Stimulated activated CD8-positive, alpha-beta memory T cell treated with anti-CD3 and anti-CD28 coated beads, Interleukin-12 subunit alpha, Interleukin-12 subunit beta, amount 100 ng/mL, for 24 hours (primary cell): ENCODE results near the gene UCN2.

Source experiments
- DNase-seq: peaks from one replicate; pipeline ENCODE4 v3.0.0-alpha.2; 2020; ENCODE audit errors: extremely low read depth

The UCN2 gene

DNA sequence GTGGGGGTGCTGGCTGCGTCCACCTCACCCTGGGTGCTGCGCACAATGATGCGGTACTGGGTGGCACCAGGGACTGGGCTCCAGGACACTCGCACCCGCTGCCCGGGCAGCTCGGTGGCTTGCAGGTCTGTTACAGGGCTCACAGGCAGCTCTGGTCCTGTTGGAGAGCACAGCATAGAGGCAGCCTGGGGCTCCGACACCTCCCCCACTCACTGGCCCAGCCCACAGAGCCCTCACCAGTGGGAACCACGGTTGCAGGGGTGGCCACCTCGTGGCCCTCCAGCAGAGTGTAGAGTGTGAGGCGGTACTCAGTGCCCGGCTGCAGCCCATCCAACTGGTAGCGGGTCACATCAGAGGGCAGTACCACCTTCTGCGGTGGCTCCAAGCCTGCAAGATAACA, 27.9 kb upstream of the UCN2 start:
- DNase-seq: no peak

DNA sequence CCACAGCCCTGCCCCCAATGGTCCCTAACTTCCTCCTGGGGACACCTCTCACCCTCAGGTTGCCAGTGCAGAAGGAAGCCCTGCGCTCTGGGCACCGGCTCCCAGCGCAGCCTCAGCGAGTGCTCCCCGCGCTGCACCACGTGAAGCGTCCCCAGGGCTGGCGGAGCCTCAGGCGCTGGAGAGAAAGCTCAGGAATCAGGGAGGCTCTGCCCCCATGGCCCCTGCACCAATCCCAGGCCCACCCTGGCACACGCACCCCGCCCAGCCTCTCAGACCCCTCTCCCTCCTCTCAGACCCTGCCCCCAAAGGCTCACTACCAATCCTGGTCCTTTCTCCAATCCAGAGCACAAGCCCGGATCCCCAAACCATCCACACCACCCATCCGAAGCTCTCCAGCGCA, 24.6 kb upstream of the UCN2 start:
- no peak for DNase-seq

DNA sequence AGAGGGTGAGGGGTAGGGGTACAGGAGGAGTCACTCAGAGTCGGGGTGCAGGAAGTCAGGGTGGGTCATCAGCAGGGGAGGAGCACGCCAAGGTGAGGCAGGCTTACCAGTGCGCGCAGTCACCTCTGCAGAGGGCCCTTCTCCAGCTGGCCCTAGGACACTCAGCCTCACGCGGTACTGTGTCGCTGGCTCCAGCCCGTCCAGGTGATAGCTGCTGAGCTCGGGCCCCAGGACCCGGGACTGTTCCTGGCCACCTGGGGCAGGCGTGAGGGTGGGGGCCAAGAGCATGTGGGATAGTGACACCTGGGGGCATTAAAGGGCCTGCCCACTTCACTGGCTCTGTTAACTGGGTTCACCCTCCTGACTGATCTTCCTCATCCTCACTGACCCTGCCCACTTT, 24.1 kb upstream of the UCN2 start:
- no peak for DNase-seq

DNA sequence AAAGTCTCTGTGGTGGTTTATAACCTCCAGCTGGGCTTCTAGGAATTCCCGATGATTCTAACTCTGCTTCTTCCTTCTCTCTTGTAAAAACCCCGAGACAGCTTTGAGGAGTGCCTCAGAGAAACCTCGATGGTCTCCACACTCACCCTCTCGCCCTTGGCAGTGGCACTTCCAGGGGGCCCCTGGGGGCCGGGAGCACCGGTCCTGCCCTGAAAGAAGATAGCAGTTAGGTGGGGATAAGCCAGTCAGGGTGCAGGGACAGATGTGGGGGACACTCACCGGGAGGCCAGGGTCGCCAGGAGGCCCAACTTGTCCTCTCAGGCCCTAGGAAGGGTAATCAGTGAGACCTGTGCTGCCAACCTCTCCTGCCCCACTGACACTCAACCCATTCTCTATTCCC, 21.8 kb upstream of the UCN2 start:
- DNase-seq: no peak

DNA sequence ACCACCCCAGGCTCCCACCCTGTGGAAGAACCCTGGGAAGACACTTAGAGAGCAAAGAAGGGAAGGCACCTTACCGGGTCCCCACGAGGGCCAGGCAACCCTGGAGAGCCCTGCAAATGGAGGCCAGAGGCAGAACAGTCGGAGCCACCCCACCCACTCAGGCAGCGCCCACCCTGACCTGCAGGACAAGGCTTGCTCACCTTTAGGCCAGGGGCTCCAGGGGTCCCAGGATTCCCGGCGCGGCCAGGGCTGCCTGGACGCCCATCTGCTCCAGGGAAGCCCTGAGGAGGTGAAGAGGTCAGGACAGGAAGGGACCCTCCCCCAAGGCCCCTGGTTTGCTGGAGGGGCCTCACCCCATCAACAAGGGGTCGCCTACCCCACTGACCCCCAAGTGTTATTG, 21.3 kb upstream of the UCN2 start:
- DNase-seq: no peak

DNA sequence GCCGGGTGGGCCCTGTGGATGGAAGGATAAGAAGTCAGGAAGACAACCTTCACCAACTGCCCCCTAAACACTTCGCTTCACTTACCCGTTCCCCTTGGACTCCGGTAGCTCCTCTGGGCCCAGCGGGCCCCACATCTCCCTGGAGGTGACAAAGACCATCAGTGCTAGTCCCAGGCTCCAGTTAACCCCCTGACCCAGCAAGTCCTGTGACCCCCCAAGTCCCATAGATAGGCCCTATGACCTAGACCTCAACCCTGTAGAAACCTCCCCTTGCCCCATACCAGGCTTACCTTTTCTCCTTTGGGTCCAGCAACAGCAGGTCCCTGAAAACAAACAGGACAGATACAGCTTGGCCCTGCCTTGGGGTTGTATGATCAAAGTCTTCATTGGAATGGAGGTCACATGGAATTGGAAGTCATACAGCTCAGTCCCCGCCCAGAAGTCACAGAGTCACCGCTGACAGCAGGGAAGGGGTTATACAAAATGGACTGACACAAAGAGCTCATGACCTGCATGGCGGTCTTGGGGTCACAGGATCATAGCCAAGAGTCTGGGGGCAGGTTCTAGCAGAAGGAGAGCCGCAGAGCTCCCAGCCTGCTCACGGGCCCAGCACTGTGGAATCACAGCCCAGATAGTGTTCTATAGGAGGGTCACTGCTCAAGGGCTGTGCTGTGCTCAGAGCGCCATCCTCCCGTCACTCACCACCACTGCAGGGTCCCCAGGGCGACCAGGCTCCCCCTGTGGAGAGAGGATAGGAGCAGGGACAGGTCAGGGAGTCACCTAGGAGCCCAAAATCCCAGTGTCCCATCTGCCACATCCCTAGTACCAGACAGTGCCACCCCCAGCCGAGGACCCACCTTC, 18.3 kb upstream of the UCN2 start:
- DNase-seq: no peak

DNA sequence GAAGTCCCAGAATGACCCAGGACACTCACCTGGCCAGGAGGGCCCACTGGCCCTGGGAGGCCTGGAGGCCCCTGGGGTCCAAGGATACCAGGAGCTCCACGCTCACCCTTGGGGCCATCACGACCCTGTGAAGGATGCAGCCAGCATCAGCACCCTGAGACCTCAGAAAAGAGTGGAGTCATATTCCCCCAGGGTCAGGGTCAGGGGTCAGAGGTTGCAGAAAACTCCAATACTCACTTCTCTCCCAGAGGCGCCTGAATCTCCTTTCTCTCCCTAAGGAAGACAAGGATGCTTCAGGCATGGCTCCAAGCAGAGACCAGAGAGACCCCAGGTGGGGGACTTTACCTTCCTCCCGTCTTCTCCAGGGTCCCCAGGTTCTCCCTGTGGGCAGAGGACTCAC, 13.1 kb upstream of the UCN2 start:
- DNase-seq: no peak

DNA sequence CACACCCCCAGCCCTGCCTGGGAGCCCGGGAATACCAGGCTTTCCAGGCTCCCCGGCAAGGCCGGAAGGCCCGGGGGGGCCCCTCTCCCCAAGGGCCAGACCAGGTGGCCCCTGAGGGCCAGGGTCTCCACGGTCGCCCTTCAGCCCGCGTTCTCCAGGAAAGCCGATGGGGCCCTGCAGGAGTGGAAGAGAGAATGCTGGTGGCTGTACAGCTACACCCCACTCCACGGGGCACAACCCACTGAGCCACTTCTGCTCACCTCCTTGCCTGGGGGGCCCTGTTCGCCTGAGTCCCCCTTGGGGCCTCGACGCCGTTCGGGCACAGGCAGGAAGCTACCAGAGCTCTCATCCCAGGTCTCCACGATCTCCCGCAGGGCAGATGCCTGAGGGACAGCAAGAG, 11.8 kb upstream of the UCN2 start:
- no peak for DNase-seq

DNA sequence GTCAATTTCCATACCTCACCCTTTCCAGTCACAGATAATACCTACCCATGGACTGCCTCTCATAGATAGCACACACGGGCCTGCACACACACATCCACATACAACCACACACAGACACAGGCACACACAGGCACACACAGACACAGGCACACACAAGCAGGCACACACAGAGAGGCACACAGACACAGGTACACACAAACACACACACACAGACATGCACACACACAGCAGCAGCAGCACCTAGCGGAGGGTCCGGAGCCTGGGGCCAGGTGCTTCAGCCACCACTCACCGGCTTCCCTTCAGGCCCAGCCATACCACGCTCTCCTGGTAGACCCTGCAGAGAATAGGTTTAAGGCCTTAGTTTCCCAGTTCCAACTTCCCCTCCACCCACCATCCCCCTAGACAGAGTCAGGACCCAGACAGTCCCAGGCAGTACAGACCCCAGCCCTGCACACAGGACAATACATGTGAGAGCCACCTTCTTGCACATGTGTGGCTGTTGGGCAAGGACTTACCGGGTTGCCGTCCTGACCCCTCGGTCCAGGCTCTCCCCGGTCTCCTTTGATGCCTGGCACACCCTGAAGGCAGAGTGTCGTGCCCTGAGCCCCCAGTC, 10.5 kb upstream of the UCN2 start:
- no peak for DNase-seq

DNA sequence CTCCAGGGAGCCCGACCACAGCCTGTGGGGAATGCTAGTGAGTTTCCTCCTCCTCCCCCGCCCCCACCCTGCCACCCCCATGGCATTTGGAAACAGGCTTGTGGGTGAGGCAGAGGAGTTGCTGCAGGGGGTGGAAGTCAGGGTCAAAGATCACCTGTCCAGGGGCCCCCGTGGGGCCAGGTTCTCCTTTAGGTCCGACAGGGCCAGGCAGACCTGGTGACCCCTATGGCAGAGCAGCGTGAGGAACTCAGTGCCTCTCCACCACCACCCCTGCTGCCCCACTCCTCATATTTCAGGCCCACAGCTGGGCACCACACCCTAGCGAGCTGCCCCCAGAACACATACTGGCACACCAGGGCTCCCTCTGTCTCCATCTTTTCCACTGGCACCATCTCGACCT, 8.9 kb upstream of the UCN2 start:
- no peak for DNase-seq

DNA sequence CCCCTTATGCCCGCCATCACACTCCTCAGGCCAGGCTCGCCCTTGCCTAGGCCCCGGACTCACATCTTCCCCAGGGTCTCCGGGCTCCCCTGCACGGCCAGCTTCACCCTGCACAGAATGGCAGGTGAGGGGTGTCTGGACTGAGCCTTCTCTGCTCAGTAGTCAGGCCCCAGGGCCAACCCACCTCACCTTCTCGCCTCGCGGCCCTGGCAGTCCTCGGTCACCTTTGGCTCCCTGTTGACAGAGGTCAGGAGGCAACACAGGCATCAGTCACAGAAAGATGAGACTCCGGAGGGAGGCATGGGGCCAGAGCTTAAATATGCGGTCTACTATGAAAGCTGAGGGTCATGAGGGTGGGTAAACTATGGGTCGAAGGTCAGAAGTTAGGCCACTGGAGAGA, 8.4 kb upstream of the UCN2 start:
- no peak for DNase-seq

DNA sequence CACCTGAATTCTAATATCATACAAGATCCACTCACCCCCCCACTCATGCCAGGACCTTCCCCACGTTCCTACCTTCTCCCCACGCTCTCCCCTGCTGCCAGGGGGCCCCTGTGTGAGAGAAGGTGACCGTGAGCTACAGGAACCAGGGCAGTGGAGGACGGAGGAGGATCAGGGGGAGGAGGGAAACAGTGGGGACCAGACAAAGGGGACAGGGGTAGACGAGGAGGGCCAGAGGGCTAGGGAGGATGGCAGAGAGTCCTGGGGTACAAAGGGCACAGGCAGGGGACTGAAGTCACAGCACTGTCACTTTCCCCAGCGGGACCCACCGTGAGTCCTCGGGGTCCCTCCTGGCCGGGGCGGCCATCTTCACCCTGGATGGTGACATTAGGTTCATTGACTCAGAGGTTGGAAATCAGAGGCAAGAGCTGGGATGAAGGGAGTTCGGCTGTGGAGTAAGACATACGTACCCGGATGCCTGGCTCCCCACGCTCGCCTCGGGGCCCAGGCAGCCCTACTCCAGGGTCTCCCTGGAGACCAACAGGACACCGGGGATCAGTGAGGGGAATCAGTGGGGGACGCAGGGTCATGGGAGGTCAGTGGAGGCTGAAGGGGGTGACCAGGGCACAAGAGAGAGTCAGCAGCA, 6.3 kb upstream of the UCN2 start:
- DNase-seq: no peak

DNA sequence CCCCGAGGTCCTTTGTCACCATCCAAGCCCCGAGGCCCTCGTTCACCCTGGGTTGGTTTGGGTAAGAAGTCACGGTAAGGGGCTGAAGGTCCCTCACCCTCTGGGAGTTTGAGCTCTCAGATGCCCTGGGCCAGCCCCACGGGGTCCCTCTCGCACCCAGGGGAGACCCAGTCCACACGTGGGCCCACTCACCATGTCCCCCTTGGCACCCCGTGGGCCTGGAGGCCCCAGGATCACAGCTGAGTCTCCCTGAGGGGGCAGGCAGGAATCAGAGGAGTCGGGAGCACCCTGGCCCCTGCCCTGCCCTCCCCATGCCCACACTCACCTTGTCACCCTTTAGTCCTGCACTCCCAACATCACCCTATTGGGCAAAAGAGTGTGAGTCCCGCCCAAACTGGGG, 5.8 kb upstream of the UCN2 start:
- no peak for DNase-seq

DNA sequence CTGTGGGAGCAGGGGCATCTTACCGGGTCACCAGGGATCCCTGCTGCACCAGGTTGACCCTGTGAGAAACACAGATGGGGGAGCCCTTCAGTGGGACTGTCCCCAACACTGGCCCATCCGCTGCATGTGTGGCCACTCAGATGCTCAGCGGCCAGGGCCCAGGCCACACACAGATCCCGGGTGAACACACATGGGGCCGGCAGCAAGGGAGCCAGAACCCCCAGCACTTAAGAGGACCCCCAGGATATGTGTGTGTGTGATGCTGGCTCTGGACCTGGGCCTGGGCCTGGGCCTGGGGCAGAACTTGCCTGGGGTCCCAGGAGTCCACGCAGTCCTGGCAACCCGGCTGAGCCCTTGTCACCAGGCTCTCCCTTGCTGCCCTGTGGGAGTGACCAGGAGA, 4.9 kb upstream of the UCN2 start:
- no peak for DNase-seq

DNA sequence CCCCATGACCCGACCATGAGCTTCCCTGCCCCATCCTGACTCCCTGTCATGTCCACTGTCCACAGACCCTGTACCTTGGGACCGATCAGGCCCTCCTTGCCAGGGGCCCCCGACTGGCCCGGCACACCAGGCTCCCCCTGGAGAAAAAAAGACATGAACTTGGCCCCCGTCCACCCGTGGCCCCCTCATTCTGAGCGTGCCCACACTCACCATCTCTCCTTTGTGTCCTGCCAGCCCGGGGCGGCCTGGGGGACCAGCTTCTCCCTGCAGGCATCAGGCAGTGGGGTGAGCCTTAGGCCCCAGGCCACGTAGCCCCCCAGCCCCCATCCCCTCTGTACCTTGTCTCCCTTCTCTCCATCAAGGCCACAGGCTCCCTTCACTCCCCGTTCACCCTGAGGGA, 3.9 kb upstream of the UCN2 start:
- no peak for DNase-seq

DNA sequence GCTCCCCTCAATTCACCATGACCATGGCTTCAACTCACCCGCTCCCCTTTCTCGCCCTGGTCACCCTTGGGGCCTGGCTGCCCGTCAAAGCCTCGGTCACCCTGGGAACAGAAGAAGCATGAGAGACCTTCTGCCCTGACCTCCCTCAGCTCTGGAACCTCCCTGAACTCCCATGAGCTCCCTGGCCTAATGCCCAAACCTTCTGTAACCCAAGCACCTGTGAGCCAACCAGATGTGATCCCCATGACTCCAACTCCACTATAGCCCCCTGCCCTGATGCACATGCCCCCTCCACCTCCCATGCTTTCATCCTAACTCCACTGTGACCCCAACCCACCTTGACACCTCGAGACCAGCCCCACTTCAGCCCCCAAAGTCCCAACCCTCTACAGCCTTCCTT, 3.5 kb upstream of the UCN2 start:
- no peak for DNase-seq

DNA sequence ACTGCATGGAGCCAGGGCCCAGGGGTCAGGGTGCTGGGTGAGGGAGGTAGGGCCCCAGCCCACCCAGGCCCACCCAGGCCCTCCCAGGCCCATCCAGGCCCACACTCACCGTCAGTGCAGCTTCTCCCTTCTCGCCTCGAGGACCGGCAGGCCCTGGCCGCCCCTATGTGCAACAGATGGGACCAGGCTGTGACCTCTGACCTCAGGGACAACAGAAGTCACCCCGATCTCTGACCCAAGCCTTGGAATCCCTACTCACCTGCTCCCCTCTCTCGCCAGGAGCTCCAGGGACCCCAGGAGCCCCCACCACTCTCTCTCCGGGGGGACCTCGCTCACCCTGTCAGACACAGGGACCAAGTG, 2.8 kb upstream of the UCN2 start:
- no peak for DNase-seq

DNA sequence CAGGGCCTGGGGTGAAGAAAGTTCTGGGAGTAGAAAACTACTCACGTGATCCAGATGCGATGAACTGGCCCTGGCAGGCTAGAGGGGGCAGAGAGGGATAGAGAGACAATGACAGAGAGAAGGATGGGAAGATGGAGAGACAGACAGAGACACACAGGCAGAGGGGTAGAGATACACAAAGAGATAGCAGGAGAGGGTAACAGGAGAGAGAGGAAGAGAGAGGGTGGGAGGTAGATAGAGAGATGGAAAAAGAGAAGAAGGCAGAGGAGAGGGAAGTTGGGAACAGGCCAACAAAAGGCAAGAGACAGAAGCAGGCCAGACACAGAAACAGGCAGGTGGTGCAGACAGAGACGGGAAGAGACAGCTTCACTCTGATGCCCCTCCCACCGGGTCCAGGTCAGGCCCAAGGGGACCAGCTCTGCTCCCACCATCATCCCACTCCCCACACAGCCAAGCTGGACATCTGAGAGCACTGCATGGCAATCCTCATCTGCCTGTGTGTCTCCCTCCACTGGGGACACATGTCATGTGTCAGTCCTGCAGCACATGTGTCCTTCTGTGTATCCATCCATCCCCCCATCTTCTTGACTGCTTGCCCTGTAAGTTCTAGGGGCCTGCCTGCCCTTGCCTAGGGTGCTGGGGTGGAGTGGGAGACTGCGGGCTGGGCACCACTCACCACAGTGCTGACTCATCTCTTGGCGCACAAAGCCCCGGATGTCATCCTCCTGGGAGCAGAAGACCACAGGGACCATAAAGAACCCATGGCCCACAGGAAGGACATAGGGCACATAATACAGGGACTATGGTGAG, 2.2 kb upstream of the UCN2 start:
- no peak for DNase-seq

DNA sequence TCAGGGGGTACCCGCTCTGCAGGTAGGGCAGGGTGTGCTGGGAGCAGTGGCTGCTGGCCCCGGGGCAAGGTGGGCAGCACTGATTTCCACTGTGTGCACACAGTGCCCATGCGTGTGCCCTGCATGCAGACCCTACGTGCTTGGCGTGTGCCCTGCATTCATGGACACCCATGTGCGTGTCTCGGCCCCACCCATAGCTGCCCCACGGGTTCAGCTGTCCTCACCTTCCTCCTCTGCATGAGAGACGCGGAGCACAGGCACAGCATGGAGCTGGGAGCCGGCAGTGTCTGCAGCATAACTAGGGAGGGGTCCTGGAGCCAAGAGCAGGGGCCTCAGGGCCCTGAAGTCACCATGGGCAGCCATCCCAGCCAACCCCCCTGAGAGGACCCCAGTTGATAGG, 1.6 kb upstream of the UCN2 start:
- no peak for DNase-seq

DNA sequence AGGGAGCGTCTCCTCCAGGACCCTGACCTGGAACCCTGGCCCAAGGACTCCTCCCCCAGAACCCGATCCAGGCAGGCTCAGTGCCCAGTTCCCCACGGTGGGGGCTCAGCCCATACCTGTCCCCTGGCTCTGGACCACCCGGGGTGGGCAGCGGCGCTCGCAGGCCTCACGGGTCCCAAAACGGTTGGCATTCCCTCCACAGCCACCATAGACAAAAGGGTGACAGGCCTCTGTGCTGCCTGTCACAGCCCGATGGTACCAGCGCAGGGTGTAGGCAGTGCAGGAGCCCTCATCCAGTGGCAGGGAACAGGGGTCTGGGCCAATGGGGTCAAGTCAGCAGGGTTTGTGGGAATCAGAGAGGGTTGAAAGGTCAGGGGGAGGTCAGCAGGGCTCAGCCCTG, 1.1 kb upstream of the UCN2 start:
- DNase-seq: no peak

DNA sequence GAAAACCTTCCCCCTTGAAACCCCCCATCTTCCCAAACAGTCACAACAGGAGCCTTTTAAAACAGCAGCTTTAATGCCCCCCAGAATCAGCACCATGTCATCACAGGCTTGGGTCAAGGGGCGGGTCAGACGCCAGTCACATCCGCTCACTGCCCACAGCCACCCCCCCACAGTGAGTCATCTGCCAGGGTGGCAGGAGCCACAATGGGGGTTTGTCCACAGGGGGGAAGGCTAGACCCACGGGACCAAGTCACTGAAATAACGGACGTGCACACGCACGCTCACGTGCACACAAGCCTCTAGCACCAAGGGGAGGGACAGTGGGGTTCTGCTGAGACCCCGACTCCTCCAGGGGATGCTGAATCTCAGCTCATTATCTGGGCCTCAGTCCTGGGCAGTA, 441 bp upstream of the UCN2 start:
- no peak for DNase-seq

DNA sequence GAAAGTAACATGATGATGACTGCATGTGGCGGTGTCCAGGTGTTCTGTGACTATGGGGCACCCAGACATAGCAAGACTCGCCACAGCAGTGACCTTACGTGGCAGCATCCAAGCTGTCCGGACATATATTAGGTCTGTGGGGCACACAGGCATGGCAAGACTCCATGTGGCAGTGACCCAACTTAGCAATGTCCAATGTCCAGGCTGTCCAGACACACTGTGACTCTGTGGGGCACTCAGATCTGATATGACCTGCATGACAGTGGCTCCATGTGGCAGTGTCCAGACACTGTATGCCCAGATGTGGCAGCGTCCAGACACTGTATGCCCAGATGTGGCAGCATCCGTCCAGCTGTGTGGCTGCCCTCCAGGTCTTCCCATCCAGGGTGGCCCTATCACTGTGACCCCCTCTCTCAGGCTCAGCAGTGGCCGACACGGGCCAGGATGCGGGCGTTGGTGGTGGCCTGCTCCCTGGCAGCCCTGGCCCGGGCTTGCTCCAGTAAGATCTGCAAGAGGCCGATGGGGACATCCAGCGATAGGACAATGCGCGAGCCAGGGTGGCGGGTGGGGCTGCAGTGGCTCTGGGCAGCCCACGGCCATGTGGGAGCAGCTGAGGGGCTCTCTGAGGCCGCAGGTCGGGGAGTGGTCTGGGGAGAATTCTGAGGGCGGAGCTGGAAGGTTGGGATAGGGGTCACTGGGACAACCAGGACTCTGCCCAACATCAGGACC, 1.1 kb downstream of the UCN2 start:
- DNase-seq: no peak
